SIG-M5 (cell line): ENCODE results near the gene KLK6.

ENCODE experiments used
- DNase-seq: peaks from one replicate; lab custom pipeline; 2025; lab: John Stamatoyannopoulos, UW

KLK6 gene

DNA sequence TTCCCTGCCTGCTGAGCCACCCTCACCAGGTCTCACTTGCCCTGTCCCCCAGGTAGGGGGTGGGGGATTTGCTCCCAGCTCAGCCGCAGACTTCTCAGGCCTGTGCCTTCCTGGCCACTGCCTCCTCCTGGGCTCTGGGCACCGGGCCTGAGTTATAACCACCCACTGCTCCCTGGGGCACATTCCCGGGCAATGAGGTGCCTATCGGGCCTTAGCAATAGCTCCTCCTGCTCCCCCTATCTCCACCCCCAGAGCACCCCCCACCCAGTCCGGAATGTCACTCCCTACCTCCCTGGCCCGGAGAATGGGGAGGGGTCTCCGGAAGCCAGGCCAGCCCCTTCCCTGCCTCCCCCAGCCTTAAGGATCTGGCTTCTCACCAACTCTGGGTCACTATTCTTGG is 16.5 kb downstream of the KLK6 start, which contains the start of gene KLK5:
Gene KLK5 (minus strand): TSS at position 129 of the 400 bp plus-strand sequence. CDS start 381 bp downstream, outside the sequence.
- DNase-seq: no peak

DNA sequence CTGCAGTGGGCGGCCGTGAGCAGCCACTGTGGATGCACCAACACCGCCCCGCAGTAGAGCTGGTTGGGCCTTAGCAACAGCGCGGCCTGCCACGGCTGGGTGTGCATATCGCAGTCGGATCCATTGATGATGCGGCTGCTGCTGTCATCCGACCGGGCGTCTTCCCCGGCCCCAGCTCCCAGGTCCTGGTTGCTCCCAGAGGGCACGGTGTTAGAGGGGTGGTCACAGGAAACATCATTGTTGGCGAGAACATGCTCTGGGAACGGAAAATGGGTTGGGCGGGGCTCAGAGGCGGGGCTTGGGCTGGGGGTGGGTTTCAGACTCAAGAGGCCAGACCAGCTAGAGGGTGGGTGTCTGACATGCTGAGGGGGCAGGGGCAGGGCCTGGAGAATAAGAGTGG is 19.5 kb downstream of the KLK6 start:
- DNase-seq: no peak

DNA sequence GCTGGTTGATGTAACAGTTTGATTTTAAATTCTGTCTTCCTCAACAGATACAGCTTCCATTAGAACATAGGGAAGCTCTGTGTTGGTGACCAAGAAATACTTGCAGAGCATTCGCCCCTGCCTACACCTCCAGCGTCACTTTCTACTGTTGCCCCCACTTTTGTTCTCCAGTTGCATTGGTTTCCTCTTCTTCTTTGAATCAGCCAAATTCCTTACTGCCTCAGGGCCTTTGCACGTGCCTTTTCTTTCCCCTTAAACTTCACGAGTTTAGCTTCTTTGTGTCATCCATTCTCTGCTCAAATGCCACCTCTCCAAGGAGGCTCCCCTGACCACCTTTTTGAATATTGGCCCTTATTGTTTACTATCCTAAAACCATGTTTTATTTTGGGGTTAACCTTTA is 22.3 kb downstream of the KLK6 start:
- no peak for DNase-seq

DNA sequence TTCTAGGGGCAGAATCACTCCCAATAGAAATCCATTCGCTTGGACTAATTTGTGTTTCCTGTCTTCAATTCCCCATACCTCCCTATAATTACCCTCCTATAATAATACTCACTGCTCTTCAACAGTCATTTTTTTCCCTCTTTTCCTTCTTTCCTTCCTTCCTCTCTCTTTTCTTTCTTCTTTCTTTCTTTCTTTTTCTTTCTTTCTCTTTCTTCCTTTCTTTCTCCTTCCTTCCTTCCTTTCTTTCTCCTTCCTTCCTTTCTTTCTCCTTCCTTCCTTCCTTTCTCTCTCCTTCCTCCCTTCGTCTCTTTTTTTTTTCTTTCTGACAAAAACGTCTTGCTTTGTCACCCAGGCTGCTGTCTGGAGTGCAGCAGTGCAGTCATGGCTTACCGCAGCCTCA is 24.6 kb downstream of the KLK6 start:
- no peak for DNase-seq

DNA sequence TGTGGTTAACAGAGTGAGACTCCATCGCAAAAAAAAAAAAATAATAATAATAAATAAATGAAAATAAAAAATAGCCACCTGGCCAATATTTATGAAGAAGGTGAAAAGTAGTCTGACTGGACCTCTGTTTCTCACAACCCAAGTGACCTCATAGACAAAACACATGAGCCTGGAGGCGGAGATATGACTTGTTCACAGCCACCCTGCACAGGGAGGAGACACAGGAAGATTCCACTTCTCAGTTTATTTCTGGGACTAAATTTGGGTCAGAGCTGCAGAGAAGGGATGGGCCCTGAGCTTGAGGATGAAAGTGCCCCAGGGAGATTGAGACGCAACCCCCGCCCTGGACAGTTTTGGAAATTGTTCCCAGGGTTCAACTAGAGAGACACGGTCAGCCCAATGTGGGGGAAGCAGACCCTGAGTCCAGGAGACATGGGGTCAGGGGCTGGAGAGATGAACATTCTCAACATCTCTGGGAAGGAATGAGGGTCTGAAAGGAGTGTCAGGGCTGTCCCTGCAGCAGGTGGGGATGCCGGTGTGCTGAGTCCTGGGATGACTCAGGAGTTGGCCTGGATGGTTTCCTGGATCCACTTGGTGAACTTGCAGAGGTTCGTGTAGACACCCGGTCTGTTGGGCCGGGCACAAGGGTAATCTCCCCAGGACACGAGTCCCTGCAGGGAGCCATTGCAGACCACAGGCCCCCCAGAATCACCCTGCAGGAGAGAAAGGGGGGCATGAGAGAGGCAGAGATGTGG is 26.1 kb downstream of the KLK6 start:
- DNase-seq: no peak

DNA sequence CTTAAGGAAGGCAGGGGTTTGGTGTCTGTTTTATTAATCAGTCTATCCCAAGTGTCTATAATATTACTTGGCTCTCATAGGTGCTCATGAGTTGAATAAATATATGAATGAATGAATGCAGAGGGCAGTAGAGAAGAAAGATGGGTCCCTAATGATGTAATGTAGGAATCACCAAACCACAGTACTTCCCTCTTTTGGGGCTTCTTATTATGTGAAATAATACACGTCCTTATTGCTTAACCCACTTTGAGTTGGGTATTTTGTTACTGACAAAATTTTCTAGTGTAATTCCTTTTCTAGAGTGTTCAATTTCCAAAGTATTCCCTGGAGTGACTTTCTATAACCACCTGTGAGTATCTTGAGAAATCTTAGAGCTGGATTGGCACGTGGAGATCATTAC is 29.8 kb downstream of the KLK6 start:
- no peak for DNase-seq

DNA sequence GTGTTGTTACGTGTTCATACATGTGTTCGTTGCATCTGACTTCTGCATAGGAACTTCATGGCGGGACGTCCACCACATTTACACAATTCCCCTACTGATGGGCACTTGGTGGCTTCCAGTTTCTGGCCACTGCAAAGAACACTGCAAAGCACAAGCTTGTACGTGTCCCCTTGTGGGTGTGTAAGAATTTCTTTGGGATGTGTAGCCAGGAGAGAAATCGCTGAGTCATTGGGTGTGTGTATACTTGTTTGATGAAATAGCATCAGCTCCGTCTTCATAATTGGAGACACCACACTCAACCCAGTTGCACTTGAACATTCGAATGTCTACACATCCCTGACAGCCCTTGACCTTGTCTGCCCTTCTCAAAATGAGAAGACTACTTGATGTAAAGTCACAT is 35.8 kb downstream of the KLK6 start:
- no peak for DNase-seq

DNA sequence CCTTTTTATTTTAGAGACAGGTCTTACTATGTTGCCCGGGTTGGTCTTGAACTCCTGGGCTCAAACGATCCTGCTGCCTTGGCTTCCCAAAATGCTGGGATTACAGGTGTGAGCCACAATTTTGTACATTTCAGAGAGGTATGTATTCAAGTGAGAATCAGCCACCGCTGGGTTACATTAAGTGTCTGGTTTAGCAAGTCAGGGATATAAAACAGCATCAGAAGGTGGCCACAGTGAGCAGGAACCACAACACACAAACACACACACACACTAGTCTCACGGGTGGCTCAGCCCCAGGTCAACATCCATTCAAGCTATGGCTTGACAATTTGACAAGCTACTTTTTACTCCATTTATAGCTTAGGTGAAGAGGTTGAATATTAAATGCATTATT is 36.7 kb downstream of the KLK6 start:
- DNase-seq: no peak

DNA sequence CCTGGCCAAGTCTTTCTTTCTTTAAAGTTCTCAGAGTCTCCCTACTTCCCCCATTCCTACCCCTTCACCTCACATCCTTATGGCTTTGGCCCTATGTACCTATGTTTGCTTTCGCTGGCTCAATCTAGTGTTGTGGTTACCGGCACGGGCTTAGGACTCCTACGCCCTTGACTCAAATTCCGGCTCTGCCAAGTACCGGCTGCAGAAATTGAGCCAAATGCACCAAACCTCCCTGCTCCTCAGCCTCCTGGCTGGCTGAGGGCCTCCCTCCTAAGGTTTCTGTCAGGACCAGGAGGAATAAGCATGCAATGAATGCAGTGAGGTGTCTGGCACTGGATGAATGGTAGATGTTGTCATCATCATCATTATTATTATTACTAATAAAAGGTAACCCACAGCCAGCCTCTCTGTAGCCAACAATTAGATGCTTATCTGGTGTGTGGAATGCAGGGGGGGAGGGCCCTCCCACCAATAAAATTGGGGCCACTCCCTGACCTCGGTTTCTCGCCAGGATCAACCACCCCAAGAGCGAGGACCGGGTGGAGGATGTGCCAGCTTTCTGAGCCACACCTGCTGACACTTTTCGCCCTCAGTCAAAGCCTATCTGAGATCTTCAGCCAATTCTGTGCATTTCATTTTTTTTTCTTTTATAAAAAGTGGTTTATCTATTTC is 37.2 kb downstream of the KLK6 start:
- DNase-seq: no peak

DNA sequence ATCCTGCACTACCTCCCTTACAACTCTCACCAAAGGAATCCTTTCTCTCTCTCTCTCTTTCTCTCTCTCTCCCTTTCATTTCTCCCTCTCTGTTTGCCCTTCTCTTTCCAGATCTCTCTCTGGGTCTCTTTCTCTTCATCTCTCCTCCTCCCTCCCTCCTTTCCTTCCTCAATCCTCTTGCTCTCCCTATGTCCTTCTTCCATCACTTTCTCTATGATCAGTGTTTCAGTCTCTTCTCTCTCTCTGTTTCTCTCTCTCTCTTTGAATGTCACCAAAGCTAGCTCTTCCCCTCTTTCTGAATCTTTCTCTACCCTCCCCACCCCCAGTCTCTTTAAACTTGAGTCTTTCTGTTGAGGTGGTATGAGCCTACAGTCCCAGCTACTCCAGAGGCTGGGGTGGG is 38.4 kb downstream of the KLK6 start:
- no peak for DNase-seq

DNA sequence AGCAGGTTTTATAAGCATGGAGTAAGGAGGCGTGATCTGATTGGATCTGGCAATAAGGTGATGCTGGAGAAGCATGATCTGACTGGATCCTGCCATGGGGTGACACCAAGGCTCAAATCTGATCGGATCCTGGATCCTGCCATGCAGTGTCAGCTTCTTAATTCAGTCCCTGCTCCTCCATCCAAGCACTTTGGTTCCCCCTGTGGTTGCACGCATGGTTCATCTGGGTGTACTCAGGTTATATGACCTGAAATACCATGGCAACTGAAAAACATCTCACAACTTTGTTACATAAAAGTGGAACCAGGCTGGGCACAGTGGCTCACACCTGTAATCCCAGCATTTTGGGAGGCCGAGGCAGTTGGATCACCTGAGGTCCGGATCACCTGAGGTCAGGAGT is 40.6 kb downstream of the KLK6 start:
- DNase-seq: no peak

DNA sequence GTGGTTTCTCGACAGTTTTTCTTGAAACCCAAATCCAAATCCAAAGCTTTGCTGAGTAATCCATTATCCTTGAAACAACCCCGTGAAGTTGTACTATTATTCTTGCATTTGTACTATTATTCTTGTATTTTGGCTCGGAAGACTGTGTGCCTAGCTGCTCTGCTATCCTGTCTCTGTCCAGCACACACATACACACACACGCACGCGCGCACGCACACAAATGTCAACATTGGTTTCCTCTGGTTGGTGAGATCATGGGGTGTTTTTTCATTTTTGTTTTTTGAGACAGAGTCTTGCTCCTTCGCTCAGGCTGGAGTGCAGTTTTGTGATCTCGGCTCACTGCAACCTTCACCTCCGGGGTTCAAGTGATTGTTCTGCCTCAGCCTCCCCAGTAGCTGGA is 43.2 kb downstream of the KLK6 start:
- DNase-seq: no peak

DNA sequence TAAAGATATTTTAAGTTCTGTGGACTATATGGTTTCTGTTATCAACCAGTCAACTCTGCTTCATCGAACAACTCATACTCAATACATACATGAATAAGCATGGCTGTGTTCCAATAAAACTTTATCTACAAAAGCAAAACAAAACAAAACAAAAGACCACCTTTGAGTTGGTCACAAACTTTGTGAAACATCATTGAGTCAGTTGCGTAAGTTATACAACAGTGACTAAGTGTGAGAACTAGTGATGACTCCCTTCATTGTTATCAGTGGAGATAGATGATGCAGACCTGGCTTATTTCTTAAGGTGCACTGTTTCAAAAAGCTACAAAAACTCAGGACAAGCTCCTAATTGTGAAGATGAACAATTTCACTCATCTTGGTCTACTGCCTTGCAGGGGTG is 43.7 kb downstream of the KLK6 start:
- DNase-seq: no peak

DNA sequence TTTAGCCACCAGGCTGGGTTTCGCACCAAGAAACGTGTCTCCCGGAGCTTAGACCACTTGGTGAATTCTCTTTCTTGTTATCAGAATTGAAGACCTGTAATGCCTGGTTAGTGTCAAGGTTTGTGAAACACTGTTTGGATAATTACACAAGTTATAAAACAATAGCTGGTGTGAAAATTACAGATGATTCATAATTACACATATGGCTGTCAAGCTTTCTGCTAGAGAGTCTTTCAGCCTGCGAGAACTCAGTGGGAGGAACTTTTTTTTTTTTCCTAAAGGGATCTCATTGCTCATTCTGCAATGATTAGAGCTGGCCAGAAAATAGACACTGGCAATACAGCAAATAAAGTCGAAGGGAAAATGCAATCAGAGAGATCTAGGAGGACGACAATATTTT is 44.8 kb downstream of the KLK6 start:
- no peak for DNase-seq

DNA sequence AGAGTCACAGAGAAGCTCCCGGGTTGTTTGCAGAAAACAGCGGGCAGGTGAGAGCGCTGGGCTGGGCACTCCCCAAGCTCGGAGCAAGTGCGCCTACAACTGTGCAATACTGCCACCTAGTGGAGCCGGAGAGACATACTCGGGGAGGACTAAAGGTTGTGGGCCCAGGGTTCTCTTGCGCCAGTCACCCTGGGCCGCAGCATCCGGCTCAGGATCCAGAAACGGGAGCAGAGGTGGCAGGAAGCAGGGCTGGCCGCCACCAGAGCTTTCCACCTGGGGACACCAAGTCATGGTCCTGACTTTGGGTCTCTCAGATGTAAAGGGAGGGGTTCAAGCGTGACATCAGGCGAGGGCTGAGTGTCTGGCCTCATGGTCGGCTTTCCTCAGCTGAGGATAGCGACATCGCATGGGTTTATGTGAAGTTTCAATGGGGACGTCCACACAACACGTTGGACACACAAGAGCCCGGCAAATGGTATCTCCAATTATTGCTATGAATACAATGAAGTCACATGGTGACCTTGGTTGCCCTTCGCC is 47.0 kb downstream of the KLK6 start:
- no peak for DNase-seq

DNA sequence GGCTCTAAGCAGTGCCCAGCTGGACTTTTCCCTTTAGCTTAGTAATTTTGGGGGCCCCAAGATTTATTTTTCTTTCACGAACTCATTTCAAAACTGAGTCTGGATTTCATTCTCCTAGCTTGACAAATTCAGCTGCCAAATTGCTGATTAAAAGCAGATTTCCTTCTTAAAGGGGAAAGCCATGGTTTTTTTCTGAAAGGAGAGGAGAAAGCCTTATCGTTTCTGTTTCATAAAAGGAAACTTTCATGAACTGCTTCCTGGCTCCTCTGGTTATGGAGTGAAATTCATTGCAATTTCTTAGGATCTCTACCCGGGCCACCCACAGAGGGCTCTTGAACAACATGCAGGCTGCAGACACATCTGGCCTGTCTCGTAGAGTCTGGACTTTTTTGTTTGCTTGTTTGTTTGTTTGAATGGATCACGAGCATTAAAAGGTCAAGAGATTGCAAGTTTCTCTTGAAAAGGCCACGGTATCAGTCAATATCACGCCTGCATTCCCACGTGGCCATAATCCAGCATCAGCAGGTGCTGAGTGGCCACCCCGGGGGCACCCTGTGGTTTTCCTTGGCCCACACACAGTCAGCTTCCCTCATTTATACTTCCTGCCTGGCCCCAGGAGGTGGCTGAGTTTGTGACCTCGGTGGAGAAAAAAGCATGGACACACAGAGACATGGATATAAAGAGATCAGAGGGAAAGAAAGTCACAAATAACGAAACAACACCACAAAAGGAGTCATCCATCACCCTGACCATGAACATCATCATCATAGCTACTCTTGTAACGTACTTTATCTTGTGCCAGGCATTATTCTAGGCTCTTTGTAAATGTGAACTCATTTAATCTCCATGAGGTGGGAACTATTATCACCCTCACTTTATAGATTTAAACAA is 47.7 kb downstream of the KLK6 start:
- DNase-seq: no peak

DNA sequence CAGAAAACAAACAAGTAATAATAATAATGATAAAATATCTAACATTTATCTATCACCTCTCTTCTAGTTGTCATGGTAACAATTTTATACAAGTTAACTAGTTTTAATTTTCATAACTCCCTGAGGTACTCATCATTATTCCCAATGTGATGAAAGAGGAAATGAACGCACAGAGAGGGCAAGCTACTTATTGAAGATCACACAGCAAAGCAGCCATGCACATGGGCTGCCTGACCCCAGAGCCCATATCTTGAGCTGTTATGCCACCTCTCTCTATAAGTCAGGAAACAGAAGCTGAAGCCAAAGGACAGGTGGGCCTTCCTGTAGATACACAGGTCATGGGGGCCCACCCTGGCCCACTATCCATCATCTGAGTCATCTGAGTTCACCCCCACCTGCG is 53.3 kb downstream of the KLK6 start:
- no peak for DNase-seq

DNA sequence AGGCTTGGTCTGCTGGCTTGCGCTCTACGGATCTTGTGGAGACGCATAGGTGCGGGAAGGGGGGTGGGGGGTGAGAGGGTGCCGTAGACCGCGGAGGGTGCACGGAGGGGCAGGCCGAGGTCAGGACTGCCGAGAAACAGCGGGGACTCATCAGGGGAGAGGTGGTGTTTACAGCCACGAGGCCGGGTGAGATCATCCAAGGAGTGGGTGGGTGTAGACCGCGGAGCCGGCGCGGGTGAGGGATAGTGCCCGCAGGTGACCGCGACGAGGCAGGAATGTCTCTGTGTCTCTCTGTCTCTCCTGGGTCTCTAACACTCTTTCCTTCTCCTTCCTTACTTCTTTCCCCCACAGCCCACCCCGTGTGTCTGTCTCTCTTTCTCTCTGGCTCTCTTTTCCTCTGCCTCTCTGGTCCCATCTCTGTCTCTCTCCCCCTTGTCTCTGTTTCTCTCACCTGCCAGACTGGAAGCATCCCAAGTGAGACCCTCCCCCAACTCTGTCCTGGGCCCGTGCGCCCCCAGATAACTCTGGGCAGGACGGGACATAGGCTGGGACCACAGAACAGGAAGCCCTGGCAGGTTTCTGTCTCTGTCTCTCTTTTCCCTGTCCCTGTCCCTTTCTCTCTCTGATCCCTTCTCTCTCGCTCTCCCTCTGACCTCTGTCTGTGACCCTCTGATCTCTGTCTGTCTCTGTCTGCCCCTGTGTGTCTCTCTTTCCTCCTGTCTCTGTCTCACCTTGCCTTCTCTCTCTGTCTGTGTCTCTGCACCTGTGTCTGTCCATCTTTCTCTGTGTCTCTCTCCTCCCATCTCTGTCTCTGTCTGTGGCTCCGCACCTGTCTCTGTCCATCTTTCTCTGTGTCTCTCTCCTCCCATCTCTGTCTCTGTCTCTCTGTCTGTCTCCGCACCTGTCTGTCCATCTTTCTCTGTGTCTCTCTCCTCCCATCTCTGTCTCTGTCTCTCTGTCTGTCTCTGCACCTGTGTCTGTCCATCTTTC is 56.4 kb downstream of the KLK6 start:
- DNase-seq: no peak

DNA sequence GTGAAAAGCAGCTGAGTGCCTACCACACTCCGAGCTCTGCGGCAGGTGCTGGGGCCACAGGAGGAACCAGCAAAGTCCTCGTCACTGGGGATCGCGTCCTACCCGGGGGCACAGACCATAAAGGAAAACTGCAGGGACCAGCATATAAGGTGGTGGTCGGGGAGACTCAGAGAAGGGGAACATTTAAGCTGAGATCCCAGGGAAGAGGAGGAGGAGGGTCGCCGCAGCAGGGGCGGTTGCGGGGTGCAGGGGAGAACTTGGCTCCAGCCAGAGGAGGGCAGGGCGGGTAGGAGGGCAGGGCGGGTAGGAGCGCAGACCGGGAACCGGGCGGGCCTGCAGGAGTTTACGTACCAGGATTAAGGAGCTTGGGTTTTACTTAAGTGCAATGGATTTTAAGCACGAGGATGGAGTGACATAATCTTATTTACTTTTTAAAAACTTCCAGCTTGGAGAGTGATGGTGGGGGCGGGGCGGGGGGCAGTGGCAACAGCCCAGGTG is 57.2 kb downstream of the KLK6 start:
- DNase-seq: no peak

DNA sequence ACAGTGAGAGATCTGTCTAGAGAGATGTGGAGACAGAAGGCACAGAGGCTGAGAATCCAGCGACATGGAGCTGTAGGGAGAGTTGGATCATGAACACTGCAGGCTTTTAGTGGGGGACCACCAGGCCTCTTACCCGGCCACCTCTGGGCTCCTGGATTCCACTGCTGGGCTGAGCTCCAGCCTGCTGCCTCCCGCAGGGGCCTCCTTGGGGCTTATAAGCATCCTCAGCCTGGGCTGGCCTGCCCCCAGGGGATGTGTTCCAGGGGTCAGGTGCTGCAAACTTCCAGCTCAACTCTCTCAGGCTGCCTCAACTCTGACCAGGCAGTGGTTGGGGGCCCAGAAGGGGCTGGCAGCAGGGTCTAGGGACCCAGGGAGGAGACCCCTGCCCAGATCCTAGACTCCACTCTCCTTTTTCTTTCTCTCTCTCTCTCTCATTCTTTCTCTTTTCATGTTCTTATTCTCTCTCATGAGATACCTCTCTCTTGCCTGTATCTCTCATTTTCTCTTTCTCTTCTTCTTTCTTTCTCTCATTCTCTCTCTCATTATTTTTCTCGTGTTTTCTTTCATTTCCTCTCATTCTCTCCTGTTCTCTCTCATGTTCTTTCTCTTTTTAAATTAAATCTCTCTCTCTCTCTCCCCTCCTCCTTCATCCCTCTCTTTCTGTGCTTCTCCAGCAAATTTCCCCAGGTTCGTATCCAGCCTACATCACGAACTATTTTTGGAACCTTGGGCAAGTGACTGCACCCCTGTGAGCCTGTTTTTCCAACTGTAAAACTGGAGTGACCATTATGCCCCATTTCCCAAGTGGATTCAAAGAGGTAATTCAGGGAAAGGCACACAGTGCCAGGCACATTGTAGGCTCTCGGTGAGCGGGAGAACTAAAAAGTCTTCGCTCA is 57.9 kb downstream of the KLK6 start, which contains the start of gene KLK4:
Gene KLK4 (minus strand): TSS at position 190 of the 896 bp plus-strand sequence. CDS start 657 bp downstream, outside the sequence.
- DNase-seq: no peak
